ENCODE data around the gene LSM10. TPM values are rescaled to one million over a fixed set of nuclear protein-coding genes. Genes with fewer than 3 reads are reported as not detected.
A peak's percentile ranks its signal among the peaks of the same experiment; 100 is the strongest.

The LSM10 gene
- total RNA-seq, 4 donors from 2014 or later, result 56.9 to 129 (median 103) TPM

DNA sequence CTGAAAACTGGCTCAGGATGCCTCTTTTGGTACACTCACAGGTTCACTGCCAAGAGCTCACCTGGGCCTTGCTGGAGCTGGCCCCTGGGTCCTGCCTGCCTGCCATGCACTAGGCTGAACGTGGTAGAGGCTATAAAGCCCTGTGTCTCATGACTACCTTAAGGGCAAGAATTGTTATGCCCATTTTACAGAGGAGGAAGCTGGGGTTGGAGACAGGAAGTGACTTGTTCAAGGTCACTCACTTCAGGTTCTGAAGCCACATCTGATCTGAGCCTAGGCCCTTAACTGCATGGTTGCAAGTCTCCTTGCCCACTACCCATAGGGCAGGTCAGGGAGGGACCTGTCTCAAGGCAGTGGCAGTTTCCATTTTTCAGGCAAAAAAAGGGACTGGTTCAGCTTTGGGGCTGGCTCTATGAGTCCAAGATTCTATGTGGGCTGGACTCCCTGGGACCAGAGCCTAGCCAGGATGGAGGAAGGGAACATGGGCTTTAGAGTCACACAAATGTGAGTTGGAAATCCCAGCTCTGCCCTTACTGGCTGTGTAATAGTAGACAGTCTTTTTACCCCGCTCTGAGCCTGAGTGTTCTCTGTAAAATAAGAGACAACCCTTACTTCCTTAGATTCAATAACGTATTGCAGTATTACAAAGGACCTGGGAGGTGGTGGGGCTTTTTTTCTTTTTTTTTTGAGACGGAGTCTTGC is 19.8 kb downstream of the LSM10 start:
- peak overlapping the region; percentile 1 to 46 (median 25) for H3K27ac ChIP-seq
- intact Hi-C loops (cut with DNase I; ENCODE audit: low total_unique reads), result no loop called here

DNA sequence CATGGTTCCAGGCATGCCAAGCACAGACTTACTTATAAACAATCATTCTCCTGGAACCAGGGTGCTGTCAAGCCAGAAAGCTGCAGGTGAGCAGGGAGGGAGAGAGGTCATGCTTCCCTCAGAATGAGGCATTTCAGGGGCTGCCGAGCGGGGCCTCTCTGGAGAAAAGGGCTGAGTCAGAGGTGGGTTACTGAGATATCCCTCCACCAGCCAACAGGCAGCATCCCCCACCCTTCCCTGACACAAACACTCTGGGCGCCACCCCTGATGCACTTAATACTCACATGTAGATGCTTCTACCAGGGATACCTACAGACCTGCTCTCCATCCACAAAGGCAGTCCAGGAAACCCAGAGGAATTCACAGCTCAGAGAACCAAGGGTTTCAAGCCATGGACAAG is 25.1 kb downstream of the LSM10 start:
- H3K4me1 ChIP-seq, result peaks cover 48 to 76% of the 10 kb centered on the region in 2 donors
- ATAC-seq, result no peak
- in situ Hi-C loops (cut with MboI; ENCODE audit: low sequenced_read_pairs in 4 of 4), result no loop called here

More for the DNA sequence above, 19.8 kb downstream of the LSM10 start:
- peaks cover 57 to 74% of the 10 kb centered on the region in 2 donors for H3K4me1 ChIP-seq
- TF ChIP-seq, protein P1, sequence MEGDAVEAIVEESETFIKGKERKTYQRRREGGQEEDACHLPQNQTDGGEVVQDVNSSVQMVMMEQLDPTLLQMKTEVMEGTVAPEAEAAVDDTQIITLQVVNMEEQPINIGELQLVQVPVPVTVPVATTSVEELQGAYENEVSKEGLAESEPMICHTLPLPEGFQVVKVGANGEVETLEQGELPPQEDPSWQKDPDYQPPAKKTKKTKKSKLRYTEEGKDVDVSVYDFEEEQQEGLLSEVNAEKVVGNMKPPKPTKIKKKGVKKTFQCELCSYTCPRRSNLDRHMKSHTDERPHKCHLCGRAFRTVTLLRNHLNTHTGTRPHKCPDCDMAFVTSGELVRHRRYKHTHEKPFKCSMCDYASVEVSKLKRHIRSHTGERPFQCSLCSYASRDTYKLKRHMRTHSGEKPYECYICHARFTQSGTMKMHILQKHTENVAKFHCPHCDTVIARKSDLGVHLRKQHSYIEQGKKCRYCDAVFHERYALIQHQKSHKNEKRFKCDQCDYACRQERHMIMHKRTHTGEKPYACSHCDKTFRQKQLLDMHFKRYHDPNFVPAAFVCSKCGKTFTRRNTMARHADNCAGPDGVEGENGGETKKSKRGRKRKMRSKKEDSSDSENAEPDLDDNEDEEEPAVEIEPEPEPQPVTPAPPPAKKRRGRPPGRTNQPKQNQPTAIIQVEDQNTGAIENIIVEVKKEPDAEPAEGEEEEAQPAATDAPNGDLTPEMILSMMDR (IDR thresholded peaks at IDR 0.05 in 4 of 5, conservative IDR thresholded peaks at IDR 0.05 in 1 of 5), result no peak
- ATAC-seq, result no peak
- H3K27me3 ChIP-seq, result no peaks in the 10 kb centered on the region
- in situ Hi-C loops (cut with MboI; ENCODE audit: low sequenced_read_pairs in 4 of 4), result no loop called here
- H3K4me3 ChIP-seq, result no peak overlapping the region
- no peaks in the 10 kb centered on the region for H3K36me3 ChIP-seq
- DNase-seq, result no peak
- no peaks in the 10 kb centered on the region for H3K9me3 ChIP-seq

DNA sequence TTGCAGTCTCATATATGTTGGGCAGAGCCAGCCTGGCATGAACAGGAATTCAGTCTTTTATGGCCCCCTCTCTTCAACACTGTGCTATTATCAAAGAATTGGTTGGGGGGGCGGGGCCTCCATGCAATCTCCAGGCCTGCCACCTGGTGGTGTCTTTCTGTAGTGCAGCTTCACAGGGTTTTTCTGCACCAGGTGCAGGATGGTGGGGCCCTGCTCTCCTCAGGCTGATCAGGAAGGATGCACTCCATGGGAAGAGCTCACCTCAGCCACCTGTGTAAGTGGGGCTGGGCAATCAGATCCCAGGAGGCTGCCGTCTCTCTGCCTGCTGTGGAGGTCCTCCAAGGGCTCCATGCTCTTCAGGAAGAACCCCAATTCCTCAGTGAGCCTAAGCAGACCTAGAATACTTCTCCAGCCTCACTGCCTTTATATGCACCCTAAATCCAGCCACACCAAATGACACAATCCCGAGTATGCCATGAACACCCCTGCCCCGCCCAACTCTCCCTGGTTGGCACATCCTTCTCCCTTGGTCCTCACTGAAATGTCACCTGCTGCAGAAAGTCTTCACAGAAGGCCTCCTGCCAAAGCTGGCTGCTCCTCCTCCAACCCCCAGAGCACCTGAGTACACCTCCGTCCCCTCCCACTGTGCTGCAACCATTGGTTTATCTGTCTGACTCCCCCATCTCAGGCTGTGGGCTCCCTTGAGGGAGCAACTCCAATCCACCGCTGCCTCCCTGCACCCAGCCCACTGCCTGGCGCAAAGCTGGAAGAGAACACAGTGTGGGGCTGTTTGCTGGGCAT is 28.4 kb downstream of the LSM10 start:
- in situ Hi-C loops (cut with MboI; ENCODE audit: low sequenced_read_pairs in 4 of 4), result no loop called here
- H3K27me3 ChIP-seq, result no peaks in the 10 kb centered on the region
- H3K36me3 ChIP-seq, result no peaks in the 10 kb centered on the region
- TF ChIP-seq, protein P1 (IDR thresholded peaks at IDR 0.05 in 4 of 5, conservative IDR thresholded peaks at IDR 0.05 in 1 of 5), result peak; percentile 85 to 95 (median 93)
- TF ChIP-seq POLR2A (IDR thresholded peaks at IDR 0.05), result no peak
- H3K4me1 ChIP-seq, result peaks cover 47 to 68% of the 10 kb centered on the region in 2 donors
- ATAC-seq (peak; percentile 13 to 32), DNase-seq (peak; percentile 20 to 63)
- intact Hi-C loops (cut with DNase I; ENCODE audit: low total_unique reads), result loop anchor here (1.0 to 2.0 kb wide), 2 partner anchors 27 to 52 kb away; no protein-coding TSS in a partner anchor
- peak overlapping the region in 2 of 4 donors; percentile 28 to 31 for H3K27ac ChIP-seq
- no peak overlapping the region for H3K4me3 ChIP-seq
- no peaks in the 10 kb centered on the region for H3K9me3 ChIP-seq

More for the DNA sequence above, 25.1 kb downstream of the LSM10 start:
- peak overlapping the region; percentile 86 to 97 (median 92) for H3K27ac ChIP-seq
- intact Hi-C loops (cut with DNase I; ENCODE audit: low total_unique reads), result no loop called here
- TF ChIP-seq, protein P1 (IDR thresholded peaks at IDR 0.05 in 4 of 5, conservative IDR thresholded peaks at IDR 0.05 in 1 of 5), result no peak
- no peak for TF ChIP-seq POLR2A (IDR thresholded peaks at IDR 0.05)
- H3K27me3 ChIP-seq, result no peaks in the 10 kb centered on the region
- H3K36me3 ChIP-seq, result no peaks in the 10 kb centered on the region
- H3K9me3 ChIP-seq, result no peaks in the 10 kb centered on the region
- no peak for DNase-seq
- H3K4me3 ChIP-seq, result no peak overlapping the region

DNA sequence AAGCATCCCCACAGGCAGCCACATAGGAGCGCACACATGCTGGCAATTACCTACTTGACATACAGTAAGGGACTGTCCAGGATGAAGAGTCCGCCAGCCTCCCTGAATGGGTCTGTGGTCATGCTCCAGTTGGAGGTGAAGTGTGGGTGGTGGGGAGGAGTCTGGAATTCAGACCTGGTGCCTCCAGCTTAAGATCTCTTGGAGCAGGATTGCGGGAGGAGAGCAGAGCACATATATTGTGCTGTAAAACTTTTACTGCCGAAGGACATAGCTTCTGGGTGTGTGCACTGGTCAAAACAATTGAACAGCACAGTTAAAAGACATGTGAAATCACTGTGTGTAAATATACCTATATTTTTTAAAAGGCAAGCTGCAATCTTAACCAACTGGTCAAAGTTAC is 29.9 kb downstream of the LSM10 start:
- H3K4me1 ChIP-seq, result peaks cover 32 to 53% of the 10 kb centered on the region in 2 donors
- intact Hi-C loops (cut with DNase I; ENCODE audit: low total_unique reads) (loop anchor here (2.0 kb wide), 1 partner anchor 53 kb away; no protein-coding TSS in a partner anchor), in situ Hi-C loops (cut with MboI; ENCODE audit: low sequenced_read_pairs in 4 of 4) (no loop called here)

More for the DNA sequence above, 29.9 kb downstream of the LSM10 start:
- ATAC-seq, result no peak
- H3K27ac ChIP-seq, result no peak overlapping the region
- H3K36me3 ChIP-seq, result peaks cover 0 to 3% of the 10 kb centered on the region in 2 donors
- no peak for DNase-seq
- no peaks in the 10 kb centered on the region for H3K9me3 ChIP-seq
- no peak for TF ChIP-seq POLR2A (IDR thresholded peaks at IDR 0.05)
- TF ChIP-seq, protein P1 (IDR thresholded peaks at IDR 0.05 in 4 of 5, conservative IDR thresholded peaks at IDR 0.05 in 1 of 5), result no peak
- no peak overlapping the region for H3K4me3 ChIP-seq
- no peaks in the 10 kb centered on the region for H3K27me3 ChIP-seq
